GM19455 (cell line): ENCODE results near the gene PPP1R36.
"Not testable (repeated sequence)": the region's sequence is repeated elsewhere in the genome, so short reads cannot be mapped to it uniquely, and the experiment has no call there.

Source experiments
- ATAC-seq: cut with Tn5 transposase; IDR thresholded peaks from one replicate; pipeline ENCODE4 v1.9.1; 2021; ENCODE audit not compliant: unreplicated experiment

Gene PPP1R36

GRCh38 chr14:64518229-64518628 lies 31.5 kb upstream of the PPP1R36 start:
- ATAC-seq, result no peak

GRCh38 chr14:64520699-64521098 lies 29.1 kb upstream of the PPP1R36 start:
- ATAC-seq, result no peak

DNA sequence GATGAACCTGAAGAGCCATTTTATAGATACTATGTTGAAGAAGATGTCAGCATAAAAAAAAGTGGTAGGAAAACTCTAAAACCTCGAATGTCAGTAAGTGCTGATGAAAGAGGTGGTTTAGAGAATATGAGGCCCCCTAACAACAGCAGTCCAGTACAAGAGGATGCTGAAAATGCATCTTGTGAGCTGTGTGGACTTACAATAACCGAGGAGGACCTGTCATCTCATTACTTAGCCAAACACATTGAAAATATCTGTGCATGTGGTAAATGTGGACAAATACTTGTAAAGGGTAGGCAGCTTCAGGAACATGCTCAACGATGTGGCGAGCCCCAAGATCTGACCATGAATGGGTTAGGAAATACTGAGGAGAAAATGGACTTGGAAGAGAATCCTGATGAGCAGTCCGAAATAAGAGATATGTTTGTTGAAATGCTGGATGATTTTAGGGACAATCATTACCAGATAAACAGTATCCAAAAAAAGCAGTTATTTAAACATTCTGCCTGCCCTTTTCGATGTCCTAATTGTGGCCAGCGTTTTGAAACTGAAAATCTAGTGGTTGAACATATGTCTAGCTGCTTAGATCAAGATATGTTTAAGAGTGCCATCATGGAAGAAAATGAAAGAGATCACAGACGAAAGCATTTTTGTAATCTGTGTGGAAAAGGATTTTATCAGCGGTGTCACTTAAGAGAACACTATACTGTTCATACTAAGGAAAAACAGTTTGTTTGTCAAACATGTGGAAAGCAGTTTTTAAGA lies 27.0 kb upstream of the PPP1R36 start:
- no peak for ATAC-seq

GRCh38 chr14:64525354-64525753 lies 24.4 kb upstream of the PPP1R36 start:
- ATAC-seq, result no peak

DNA sequence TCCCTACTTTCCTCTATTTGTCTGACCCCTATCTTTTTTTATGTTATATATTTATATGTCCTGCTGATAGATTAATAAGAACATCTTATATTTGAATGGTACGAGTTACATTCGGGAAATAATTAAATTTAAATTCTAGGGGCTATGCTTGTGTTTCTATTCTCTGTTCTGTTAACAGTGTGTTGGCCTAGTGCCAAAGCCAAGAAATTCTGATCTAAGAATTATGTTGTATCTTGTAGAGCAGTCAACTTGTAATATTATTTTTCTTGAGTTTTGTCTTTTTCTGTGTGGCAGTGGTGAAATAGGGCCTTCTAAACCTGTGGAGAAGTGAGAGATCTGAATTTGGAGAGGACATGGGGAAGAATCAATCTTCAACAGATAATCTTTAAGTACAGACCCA lies 18.2 kb upstream of the PPP1R36 start:
- ATAC-seq, result no peak

GRCh38 chr14:64536488-64537245 lies 13.1 kb upstream of the PPP1R36 start:
- no peak for ATAC-seq

DNA sequence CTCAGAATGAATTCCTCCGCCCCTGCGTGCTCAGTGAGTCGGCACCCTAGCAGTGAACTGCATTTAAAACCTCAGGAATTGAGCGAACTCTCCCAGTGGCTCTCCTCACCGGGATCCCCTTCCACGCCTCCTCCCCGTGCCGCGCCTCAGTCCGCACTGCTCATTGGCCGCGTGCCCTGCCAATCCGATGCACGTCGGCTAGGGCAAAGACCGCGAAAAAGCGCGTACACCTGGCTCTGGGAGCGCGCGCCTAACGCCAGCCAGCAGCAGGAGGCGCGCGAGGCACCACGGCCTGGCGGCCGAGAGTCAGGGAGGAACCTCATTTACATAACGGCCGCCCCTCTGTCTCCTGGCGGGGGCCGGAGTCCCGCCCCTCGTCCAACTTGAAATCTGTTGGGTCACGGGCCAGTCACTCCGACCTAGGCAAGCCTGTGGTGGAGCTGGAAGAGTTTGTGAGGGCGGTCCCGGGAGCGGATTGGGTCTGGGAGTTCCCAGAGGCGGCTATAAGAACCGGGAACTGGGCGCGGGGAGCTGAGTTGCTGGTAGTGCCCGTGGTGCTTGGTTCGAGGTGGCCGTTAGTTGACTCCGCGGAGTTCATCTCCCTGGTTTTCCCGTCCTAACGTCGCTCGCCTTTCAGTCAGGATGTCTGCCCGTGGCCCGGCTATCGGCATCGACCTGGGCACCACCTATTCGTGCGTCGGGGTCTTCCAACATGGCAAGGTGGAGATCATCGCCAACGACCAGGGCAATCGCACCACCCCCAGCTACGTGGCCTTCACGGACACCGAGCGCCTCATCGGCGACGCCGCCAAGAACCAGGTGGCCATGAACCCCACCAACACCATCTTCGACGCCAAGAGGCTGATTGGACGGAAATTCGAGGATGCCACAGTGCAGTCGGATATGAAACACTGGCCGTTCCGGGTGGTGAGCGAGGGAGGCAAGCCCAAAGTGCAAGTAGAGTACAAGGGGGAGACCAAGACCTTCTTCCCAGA lies 9.3 kb upstream of the PPP1R36 start, which contains the start of gene HSPA2:
HSPA2 (plus strand) TSS at position 534 of the 995 bp plus-strand sequence; CDS start at position 643, 109 bp downstream.
- peak; percentile 93 for ATAC-seq

DNA sequence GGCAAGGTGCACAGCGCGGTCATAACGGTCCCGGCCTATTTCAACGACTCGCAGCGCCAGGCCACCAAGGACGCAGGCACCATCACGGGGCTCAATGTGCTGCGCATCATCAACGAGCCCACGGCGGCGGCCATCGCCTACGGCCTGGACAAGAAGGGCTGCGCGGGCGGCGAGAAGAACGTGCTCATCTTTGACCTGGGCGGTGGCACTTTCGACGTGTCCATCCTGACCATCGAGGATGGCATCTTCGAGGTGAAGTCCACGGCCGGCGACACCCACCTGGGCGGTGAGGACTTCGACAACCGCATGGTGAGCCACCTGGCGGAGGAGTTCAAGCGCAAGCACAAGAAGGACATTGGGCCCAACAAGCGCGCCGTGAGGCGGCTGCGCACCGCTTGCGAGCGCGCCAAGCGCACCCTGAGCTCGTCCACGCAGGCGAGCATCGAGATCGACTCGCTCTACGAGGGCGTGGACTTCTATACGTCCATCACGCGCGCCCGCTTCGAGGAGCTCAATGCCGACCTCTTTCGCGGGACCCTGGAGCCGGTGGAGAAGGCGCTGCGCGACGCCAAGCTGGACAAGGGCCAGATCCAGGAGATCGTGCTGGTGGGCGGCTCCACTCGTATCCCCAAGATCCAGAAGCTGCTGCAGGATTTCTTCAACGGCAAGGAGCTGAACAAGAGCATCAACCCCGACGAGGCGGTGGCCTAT lies 8.3 kb upstream of the PPP1R36 start:
- ATAC-seq, result no peak

GRCh38 chr14:64541972-64542835 lies 7.6 kb upstream of the PPP1R36 start:
- no peak for ATAC-seq

GRCh38 chr14:64542836-64543201 lies 6.9 kb upstream of the PPP1R36 start:
- no peak for ATAC-seq

GRCh38 chr14:64544607-64545312 lies 5.0 kb upstream of the PPP1R36 start:
- ATAC-seq, result no peak

DNA sequence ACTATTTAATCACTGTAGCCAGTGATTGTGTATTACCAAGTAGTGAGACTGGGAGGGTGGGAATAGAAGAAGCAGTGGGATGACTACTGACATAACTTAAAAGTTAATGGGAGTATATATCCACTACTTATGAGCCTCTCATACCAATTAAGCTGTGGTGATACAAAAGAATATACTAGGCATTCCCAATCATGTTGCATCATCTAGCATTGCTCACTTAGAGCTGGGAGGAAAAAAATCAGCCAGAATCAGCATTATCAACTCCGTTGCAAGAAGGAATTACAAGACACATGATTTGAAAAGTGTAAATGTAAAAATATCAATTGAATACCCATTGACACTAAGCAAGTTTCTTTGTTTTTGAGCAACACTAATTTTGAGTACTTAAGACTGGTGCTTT lies 745 bp upstream of the PPP1R36 start:
- no peak for ATAC-seq

- no peak for ATAC-seq
Observed at GRCh38 chr14:64550621-64551333, 1.0 kb downstream of the PPP1R36 start.

DNA sequence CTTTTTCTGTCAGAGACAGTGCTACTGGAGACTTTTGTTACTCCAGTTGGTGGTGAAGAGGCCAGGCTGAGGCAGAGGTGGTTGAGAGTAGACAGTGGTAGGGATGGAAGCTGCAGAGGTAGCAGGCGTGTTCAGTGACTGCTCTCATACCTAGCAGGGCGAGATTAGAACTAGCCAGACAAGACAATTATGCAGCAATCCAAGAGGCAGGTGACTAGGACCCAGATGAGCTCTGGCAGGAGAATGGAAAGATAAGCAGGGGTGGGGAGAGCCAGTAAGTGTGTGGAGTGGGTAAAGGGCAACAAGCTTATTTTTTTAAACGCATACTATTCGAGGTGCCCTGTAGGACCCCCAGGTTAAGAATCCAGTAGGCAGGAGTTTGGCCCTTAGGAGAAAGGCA lies 4.8 kb downstream of the PPP1R36 start:
- no peak for ATAC-seq

DNA sequence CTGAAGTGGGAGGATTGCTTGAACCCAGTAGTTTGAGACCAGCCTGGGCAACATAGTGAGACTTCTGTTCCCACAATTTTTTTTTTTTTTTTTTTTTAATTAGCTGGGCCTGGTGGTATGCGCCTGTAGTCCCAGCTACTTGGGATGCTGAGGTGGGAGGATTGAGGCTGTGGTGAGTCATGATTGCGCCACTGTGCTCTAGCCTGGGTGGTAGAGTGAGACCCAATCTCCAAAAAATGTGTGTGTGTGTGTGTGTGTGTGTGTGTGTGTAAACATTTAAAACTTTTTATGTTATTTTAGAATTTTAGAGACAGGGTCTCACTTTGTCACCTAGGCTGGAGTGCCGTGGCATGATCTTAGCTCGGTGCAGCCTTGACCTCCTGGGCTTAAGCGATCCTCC lies 6.8 kb downstream of the PPP1R36 start:
- ATAC-seq, result no peak

- not testable (repeated sequence) for ATAC-seq
Observed at GRCh38 chr14:64558216-64558615, 8.5 kb downstream of the PPP1R36 start.

DNA sequence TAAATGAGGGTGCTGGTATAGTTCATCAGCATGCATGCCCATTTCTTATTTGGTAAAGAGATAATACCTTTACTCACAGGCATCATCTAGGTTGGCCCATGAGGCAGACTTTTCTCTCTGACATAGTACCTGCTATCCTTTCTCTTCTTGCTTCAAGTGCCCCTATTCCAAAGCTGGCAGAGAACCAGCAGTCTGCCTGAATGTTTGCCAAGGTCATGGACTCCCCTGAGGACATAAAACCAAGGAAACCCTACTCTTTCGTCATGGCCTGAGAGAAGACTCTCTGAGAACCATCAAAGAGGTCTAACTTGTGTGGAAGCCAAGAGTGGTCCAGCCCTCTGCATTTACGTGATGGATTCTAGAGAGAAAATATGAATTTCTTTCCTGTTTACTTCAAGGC lies 11.9 kb downstream of the PPP1R36 start:
- no peak for ATAC-seq

DNA sequence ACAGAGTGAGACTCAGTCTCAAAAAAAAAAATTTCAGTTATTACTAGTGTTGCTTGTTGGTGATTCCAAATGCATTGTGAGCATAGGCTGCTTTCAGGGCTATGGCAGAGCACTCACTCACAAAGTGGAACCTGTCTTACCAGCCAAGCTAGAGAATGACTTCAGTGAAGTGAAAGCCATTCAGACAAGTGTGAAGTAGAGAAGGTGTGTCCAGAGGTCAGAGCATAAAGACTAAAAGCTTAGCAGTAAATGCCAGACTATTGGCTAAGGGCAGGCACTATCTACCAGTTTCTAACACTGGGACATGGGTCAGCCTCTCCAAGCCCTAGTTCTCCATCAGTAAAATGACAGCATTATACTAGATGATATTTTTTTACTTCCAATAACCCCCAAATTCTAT lies 12.7 kb downstream of the PPP1R36 start:
- no peak for ATAC-seq
